Measurements from ENCODE around the gene CAND2. TPM values are rescaled to one million over a fixed set of nuclear protein-coding genes. Genes with fewer than 3 reads are reported as not detected.

Gene CAND2
- 0.46 and 1.2 TPM in 2 replicates for total RNA-seq (2013; cell fraction: nucleolus; rRNA removed)
- total RNA-seq (2014; rRNA removed) (0.73 and 0.82 TPM in 2 replicates), total RNA-seq (2014; rRNA removed; fragmentation: Illumina TruSeq; extraction: Trizol) (0.36 and 0.37 TPM in 2 replicates), total RNA-seq (2021) (1.6 and 1.9 TPM in 2 replicates), polyA plus RNA-seq (2011; rRNA removed) (0.03 and 0.10 TPM in 2 replicates), polyA plus RNA-seq (2014; fragmentation: Illumina TruSeq; extraction: Trizol) (0.06 and 0.40 TPM in 2 replicates), polyA plus RNA-seq (2014; fragmentation: Nextera tagmentation; extraction: Ambion mirVana) (under 1 TPM; 0.03 to 0.11 TPM), polyA plus RNA-seq (2014; rRNA removed) (0.61 and 0.82 TPM in 2 replicates), polyA plus RNA-seq (2016; fragmentation: Nextera tagmentation; extraction: Ambion mirVana) (1 to 10 TPM in 1 of 2 experiments, under 1 TPM in 1; 0.64 to 1.0 TPM), polyA minus RNA-seq (2011; rRNA and poly(A)+ RNA removed) (0.10 TPM in 1 of 2 replicates, not detected in the other), Bru-seq, nascent RNA (percentile 15 among the genes with signal in this experiment), BruChase-seq, experiment 1, labeled RNA remaining after a 6-hour chase (percentile 7 among the genes with signal in this experiment), BruChase-seq, experiment 2, labeled RNA remaining after a 2-hour chase (percentile 2 among the genes with signal in this experiment)
- 0.14 TPM for polyA plus RNA-seq (2011; ENCODE audit: low read depth)
- 0.04 and 0.07 TPM in 2 replicates for polyA plus RNA-seq (2011; cell fraction: cytosol; rRNA removed)
- 0.15 and 0.41 TPM in 2 replicates for polyA plus RNA-seq (2011; cell fraction: nucleus; rRNA removed)
- 0.24 and 0.32 TPM in 2 replicates for polyA plus RNA-seq (2012)
- not detected in 2 replicates for polyA minus RNA-seq (2011; cell fraction: cytosol; rRNA and poly(A)+ RNA removed)
- polyA minus RNA-seq (2011; cell fraction: nucleus; rRNA and poly(A)+ RNA removed) = not detected in 2 replicates
- long read RNA-seq, experiment 1 = 0 reads
- long read RNA-seq, experiment 2 = 0 reads

- Histone ChIP-seq H3K79me2 (ENCODE audit: control insufficient read depth, insufficient read depth, low read length) (no peaks in the 10 kb centered on the region), H3K4me3 (peak within 1 kb of the TSS; percentile 25), H3K9me3 (replicated peaks; ENCODE audit: control insufficient read depth, insufficient read depth, low read length) (no peaks in the 10 kb centered on the region), H3K27ac (ENCODE audit: control insufficient read depth, insufficient read depth) (no peak within 1 kb of the TSS), H3K27me3 (replicated peaks in 1 of 2; ENCODE audit: control insufficient read depth in 2 of 2, insufficient read depth in 2 of 2, low read length in 1 of 2) (peaks cover 2 to 6% of the 10 kb centered on the region in 2 experiments), H3K4me2 (ENCODE audit: control insufficient read depth, insufficient read depth) (peak within 1 kb of the TSS; percentile 74), H2AFZ (ENCODE audit: control insufficient read depth, low read depth, low read length) (peak within 1 kb of the TSS; percentile 58), H3K9ac (ENCODE audit: control insufficient read depth, insufficient read depth, low read length) (0 out of 2 replicates have a peak within 1 kb of the TSS, but pooled peaks have one; percentile 12), H4K20me1 (ENCODE audit: control insufficient read depth, insufficient read depth) (no peaks in the 10 kb centered on the region), H3K4me1 (ENCODE audit: control insufficient read depth, insufficient read depth, low read length) (no peaks in the 10 kb centered on the region), H3K36me3 (ENCODE audit: control insufficient read depth in 2 of 2, insufficient read depth in 2 of 2, low read length in 1 of 2) (no peaks in the 10 kb centered on the region)
- in situ Hi-C loops (cut with MboI) (no loop called here), intact Hi-C loops (cut with micrococcal nuclease; ENCODE audit: unreplicated experiment) (no loop called here)
- ChIA-PET CTCF (interaction anchor here (1.5 kb wide), 1 partner anchor 26 kb away, joined by 4 read pairs; no protein-coding TSS in a partner anchor), SMC1A (ENCODE audit: uncharacterized antibody, unreplicated experiment) (no interaction called here), POLR2A (no interaction called here), RAD21 (ENCODE audit: unreplicated experiment) (no interaction called here)
- ATAC-seq = peak; percentile 74
- FAIRE-seq = no peak
- DNase-seq (ENCODE audit: low read depth, low spot score) = no peak
- 4% methylated on average over 55 of the region's 61 CpGs for WGBS (ENCODE audit: insufficient coverage, insufficient replicate concordance, low lambda C conversion rate, missing lambda C conversion rate)
- TF ChIP-seq RFX5 (IDR thresholded peaks at IDR 0.05; ENCODE audit: low read depth, low read length) = no peak
- no peak for TF ChIP-seq IRF4 (IDR thresholded peaks at IDR 0.05; ENCODE audit: low read depth, low read length)
- TF ChIP-seq YY1 (IDR thresholded peaks at IDR 0.05; ENCODE audit: low read depth, low read length) = peak; percentile 84
- no peak for TF ChIP-seq FOXK2 (IDR thresholded peaks at IDR 0.05)
- TF ChIP-seq IKZF1 (conservative IDR thresholded peaks at IDR 0.05) = 0 out of 2 replicates have a peak, but pooled peaks have one; percentile 27
- BruUV-seq (replicated peaks) = no TSS peak
Measured at GRCh38 chr3:12796171-12797123, at the start of gene CAND2. Gene CAND2 (plus strand): TSS chr3:12796680. CDS start chr3:12796721, 41 bp downstream.

Data from GM12878 (cell line).